HG03378 (cell line): ENCODE results near the gene KIAA1549.

ENCODE experiments used
- ATAC-seq: cut with Tn5 transposase; IDR thresholded peaks from one replicate; pipeline ENCODE4 v1.9.1; 2021; ENCODE audit warnings: mild to moderate bottlenecking, moderate library complexity; ENCODE audit not compliant: unreplicated experiment

Gene KIAA1549

DNA sequence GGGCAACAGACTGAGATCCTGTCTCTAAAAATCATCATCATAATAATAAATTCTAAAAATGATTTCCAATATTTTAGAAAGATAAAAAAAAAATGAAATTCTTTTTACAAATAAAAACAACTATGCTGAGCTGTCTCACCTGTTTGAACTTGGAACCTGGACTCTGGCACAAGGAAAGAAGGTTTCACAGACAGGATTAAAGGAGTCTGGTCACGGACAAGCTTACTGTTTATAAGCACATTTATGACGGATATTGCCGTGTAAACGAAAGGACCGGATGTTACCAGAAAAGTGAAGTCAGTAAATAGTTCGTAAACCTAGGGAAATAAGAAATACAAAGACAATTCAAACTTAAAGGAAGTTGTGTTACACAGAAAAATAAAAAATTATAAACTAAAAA, 70.2 kb downstream of the KIAA1549 start:
- no peak for ATAC-seq

DNA sequence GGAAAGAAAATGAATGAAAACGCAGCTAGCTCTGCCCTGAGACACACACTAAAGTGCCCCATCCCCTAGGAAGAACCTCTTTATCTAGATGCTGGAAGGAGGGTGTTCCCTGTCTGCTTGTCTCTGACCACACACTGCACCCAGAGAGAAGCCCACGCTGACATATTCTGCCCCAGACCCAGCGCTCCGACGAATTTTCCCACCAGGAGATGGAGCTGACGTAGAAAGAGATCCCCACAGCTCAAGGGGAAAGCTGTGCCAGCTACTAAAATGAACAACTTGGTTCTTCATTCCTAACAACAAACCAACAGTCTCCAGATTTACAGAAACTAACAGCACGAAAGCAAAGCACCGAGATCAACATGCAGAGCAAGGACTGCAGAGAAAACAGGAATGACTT, 73.3 kb downstream of the KIAA1549 start:
- ATAC-seq = no peak

DNA sequence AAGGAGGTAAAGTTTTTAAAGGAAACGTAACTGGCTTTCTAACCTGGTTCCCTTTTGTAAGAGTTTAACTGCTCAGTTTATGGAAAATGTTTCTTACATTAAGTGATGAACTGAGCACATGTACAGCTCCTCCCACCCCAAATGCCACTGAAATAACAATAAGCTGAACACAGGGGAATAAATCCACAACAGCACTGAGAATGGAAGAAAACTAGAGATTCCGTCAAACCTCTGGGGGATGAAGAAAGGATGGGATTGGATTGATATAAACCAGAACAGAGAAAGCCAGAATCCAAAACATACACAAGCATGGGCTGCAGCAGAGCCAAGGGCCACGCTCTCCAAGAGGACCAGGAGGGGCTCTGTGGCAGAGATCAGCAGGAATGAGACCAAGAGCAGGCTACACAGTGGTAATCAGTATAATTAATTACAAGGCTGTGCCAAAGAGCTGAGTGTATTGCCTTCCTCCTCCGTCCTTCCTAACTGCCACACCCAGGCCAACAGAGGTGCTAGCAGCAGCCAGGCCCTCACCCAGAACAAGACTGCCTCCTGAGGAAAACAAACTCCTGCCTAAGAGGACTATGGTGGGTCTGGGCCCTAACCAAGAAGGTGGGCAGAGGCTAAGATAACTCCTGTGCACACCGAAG, 73.9 kb downstream of the KIAA1549 start:
- ATAC-seq = no peak

DNA sequence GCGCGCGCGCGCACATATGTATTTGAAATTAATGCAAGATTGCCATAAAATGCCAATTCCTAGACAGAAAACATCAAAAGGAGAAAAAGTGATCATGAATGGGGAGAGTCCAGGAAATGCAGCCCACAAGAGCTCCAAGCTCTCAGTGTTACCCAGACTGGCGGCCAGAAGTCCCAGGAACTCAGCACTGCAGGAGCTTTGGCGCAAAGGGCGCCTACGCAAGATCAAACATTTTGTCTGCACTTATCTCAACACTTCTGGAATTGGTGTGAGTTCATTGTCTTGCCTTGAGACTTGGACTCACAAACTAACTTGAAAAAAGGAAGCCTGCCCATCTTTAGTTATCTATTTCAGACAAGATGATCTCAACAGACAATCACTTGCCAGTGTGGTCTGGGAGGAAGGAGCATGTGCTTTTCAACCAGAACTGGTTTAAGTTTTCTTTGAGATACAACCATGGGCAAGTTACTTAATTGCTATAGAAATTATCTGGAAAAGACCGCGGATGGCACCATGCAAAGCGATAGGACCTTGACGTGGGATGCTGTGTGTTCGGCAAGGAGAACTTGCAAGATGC, 77.2 kb downstream of the KIAA1549 start:
- no peak for ATAC-seq

DNA sequence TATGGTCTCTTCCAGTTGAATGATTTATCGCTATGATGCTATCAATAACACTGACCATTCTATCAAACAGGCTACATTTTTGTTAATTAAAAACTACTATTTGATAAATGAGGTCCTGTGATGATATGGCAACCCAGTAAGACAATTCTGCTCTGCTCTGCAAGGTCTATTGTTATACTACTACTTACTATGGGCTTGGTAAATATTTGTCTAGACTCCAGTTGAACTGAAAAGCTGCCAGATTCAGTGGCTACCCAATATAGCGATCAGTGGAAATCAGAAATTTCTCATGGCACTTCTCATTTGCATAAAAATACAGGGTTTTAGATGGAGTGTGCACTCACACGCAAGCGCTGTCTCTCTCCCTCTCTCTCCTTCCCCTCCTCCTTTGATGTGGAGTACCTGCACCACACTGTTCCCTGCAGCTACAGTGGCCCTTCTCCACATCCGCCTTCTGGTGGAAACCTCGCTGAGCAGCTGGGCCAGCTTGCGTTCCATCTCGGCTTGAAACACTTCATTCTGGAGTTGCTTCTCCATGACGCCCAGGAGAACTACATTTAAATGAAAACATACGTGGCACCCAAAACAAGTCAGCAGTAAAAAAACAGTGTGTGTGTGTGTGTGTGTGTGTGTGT, 77.9 kb downstream of the KIAA1549 start:
- ATAC-seq = no peak

DNA sequence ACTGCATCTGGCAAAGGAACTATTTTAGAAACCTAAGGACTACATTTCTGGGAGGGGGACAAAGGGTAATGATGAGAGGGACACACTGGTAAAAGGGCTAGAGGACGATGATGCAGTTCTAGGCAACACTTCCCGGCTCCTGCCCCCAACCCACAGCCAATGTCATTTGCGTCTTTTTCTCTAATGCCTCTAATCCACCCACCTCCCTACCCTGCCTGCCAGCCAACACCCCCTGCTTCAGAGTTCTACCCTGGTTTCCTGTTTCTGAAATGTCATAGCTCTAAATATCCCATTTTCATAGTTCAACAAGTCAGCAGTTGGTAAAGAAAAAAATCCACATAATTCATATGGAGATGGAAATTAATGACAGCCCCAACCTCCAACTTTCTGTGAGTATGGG, 79.0 kb downstream of the KIAA1549 start:
- no peak for ATAC-seq

DNA sequence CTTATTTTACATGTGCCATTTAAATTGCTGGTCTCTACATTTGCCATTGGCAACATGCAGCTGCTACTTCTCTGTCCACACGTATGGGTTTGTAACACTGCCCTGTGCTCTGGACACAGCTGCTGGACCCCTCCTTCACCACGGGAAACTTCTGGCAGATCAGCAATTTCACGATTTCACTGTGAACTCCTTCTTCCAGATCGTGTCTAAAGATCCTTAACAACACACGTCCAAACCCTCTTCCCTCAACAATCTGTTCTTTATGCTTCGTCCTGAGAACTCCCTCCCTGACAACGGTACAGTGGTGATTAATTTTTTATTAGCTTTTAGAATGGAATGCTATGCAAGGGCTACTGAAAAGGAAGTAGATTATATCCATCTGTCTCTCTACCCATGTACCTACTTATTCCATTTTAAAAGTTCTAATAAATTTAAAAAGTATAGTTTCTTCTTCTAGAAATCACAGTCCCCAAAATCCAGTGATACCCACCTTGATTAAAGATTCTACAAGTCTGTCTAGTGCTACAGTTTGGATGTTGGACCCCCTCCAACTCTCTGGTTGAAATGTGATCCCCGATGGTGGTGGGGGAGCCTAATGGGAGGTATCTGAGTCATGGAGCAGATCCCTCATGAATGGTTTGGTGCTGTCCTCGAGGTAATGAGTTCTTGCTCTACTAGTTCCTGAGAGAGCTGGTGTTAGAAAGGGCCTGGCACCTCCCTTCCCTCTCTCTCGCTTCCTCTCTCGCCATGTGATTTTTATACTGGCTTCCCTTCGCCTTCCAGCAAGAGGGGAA, 81.0 kb downstream of the KIAA1549 start:
- ATAC-seq = no peak

DNA sequence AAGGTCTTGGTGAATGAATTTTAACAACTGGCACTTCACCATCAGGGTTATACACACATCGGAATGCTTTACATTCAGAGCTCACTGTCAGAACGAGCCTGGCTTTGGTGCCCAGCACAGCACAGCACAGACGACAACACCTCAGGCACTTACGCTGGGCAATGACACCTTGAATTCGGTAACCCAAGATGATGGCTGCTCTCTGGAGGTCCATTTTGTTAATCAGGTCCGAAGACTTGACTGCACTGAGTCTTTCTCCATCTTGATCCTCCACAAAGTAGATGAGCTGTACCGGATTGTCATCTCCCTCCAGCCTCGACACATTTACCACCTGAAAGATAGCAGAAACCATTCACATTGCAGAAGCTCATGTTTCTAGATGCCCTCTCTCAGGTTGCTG, 82.4 kb downstream of the KIAA1549 start:
- ATAC-seq = no peak

DNA sequence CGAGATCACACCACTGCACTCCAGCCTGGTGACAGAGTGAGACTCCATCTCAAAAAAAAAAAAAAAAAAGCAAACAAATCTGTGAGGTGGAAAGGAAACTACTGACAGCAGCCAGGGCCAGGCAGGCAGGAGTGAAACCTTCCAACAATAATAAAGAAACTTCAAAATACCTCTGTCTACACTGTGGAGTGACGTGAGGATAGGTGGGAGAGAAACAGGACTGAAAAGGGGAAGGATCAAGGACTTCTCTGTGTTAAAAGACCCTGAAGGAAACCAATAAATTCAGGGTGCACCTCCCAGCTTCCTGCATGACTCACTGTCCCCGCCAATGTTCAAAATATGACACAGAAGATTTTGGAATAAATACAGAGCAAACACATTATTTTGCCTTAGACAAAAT, 82.9 kb downstream of the KIAA1549 start:
- ATAC-seq = no peak

DNA sequence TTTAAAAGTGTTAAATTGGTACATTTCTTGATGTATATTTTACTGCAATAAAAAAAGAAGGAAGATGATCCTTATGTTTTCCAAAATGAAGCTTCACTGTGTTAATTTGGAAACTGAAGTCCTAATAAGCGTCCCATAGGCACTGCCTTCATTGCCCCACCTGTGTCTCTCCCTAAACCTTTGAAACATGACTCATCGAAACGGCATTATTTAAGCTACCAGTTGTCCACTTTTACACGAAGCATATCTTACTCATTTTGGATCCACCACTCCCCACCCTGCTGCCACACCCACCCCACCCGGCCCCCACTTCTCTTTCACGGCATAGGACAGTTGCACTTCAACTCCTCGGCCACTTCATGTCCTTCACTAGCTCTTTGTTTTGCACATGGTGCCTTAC, 85.5 kb downstream of the KIAA1549 start:
- ATAC-seq = no peak

DNA sequence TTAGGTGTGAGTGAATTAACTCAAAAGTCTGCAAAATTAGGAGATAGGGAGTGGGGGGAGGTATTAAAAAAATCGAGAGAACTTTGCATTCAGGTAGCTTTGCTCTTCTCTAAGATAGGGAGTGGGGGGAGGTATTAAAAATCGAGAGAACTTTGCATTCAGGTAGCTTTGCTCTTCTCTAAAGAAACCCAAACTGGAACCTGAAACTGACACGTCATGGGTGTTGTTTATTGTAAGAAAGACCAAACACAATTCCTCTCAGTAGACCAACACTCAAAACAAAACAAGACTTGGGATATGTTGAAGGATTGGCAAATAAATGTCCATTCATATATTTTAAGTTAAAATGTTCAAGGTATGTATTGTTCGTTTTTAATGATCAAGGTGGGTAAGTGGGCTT, 87.9 kb downstream of the KIAA1549 start:
- ATAC-seq = no peak

DNA sequence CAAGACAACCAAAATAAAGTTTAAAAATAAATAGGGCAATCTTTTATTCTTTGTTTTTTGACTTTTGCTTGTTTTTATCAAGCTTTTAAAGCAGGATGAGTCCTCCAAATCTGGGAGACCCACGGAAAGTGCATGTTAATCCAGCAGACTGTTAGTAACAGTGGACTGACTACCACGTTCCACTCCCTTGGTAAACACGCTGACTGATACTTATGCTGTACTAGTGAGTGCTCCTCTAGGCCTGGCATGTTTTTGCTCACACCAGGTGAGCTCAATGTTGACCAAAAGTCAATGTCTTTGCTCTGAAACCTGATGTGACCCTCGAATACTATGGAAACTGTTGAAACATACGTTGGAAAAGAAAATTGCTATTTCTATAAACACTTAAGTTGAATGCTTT, 88.4 kb downstream of the KIAA1549 start:
- ATAC-seq = no peak

DNA sequence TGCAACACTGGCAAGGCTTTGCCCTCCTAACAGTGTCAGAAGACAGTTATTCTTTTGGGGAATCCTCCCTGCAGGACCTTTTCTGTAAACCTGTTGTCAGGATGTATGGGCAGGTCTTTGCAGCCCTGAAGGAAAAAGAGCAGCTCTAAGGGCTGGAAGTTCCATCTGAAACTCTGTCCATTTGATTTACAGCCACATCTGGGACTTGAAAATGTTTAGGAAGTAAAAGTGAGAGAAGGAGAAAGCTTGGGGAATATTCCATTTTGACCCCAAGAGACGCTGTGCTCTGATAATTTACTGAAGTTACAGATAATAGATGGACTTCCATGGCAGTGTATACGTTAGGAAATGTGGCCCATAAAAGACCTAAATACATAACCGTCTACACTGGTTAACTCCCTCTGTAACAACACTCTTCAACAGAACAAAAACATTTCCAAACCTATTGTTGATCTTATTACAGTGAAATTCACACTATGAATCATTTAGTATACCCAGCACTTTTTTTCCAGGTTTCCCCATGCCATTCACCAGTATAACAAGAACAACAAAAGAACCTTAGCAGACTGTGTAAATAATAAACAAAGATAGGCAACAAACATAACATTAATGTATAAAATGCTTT, 89.1 kb downstream of the KIAA1549 start:
- ATAC-seq = no peak

DNA sequence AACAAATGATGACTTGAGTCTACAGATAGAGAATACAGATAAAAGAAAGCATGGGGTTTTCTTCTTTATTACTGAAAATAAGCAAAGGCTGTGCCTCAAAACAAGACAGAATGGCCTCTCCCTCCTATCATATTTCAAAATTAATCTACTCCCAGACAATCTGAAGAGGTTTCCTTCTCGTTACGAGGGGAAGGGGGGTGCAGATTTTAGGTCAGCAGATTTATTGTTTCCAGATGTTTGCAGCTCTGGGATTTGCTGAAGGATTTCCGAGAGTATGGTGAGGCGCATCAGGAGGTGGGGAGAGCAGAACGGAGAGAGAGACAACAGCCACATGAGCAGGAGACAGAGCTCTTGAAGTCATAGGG, 89.8 kb downstream of the KIAA1549 start:
- no peak for ATAC-seq

DNA sequence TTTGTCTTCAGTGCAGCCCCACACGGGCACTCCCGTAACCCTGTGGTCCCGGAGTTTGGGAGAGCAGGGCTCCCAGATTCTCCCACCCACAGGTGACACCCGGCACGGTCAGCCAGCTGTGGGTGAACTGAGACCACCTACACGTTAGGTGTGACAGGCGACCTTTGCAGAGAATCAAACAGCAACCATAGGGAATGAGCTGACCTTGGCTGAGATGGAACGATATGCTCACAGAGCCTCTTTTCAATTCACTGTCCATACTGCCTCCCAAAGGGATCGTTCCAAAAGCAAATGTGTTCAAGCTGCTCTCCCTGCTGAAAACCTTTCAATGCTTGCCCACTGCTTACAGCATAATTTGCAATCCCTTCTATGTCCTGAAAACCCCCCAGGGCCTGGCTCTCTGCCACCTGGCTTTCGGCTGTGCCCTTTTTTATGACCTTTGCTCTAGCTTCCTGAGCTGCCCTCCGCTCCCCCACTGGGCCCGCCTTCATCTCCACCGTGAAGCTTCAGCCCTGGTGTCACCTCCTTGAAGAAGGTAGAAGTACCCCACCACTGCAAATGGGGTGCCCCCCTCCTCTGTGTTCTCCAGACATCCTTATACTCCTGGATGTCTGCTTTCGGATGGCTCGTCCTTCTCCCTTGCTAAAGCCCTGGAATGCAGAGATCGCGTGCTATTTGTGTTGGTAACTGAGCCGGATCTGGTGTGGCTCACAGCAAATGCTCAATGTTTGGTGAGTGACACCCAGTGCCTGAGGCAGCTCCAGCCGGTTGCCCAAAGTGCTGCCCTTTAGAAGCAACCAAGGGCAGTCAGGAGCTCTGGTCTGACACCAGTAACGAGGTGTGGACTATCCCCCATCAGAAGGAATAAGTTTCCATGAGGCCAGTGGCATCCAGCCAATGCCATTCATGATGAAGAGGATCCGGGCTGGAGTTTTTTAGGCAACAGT, 90.4 kb downstream of the KIAA1549 start:
- no peak for ATAC-seq

DNA sequence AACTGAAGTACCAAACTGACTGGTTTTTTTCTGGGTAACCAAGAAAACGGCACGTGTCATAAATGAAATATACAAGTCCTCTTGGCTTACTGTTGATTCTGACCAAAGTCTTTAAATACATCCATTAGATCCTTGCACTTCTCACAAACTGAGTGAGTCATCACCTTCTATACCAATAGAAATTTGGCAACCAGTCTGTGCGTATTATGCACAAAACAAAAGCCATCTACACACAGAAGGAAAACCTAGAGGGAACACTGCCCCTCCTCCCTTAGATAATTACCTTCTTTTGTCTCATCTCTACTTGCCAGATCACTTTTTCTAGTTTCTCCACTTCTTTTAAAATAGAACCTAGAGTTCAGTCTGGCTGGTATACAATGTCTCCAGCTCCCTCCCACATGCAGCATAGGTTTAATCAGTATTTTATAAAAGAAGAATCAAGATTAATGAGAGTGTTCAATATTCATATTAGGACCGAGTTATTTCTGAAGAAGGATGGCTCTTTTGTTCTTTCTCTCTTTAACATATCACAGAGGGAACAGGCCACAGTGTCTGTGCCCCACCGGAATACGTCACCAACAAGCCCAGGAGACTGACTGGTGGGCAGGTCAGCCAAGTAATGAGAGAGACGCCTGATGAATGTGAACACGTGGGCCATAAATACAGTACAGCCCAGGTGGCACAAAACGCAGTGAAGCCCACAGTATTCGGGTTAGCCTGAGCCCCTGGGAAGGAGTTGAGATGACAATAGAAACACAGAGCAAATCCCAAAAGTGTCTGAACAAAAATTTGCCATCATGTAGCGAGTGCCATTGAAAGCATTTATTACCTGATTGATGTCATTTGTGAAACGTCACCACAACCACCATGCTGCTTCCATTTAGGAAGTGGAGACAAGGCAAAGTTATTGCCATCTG, 91.3 kb downstream of the KIAA1549 start:
- no peak for ATAC-seq

DNA sequence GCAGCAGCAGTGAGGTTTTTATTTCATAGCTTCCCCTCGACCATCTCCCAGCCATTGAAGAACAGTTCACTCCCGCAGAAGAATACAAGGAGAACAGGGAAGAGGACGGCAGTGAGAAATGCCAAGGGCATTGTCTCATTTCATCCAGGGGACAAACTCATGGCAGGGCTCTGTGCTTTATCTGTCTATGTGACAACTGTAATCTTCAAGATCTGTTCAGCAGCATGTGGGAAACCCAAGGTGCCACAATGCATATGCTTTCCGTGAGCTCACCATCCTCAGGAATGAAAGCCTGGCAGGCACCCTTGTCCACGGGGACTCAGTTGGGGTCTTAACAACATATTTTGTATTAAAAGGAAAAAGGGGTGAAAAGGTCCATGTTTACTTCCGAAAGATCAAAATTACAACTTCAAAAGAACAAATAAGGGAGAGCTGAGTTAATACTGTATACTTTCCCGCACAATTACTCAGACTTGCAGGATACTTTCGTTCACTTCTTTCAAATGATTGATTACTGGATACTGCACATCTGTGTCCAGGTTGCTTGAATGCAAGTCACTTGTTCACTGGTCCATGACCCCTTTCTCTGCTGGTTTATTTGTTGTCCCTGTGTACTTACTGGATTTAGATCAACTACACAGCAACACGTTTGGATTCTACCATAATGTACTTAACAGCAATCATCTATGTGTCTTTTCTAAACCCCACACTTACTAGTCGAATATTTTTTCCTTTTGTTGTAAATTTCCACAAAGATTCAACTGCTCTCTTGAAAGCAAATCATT, 93.1 kb downstream of the KIAA1549 start:
- no peak for ATAC-seq

DNA sequence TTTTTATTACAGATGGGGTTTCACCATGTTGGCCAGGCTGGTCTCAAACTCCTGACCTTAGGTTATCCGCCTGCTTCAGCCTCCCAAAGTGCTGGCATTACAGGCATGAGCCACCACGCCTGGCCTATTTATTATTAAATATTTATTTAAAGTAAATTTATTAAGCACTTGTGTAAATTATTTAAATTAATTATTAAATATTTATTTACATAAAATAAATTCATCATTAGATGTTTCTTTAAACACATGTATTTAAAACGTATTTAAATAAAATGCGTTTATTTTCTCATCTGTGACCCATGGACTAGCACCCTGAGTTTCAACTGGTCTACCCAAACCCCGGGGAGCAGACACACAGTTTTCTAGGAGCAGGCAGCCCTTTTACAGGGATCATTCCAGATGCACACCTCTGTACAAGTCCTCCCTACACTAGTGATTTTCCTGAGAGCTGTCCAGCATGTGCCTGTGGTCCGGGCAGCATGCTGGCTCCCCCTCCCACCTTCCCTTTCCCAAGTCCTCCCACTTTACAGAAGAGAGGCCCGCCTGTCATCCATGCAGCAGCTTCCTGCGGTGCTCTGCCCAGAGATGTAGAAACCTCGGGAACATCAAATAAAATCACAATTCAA, 94.0 kb downstream of the KIAA1549 start:
- ATAC-seq = no peak
